ENCODE results near the gene ICOS. TPM values are rescaled to one million over a fixed set of nuclear protein-coding genes. Genes with fewer than 3 reads are reported as not detected.
A peak's percentile ranks its signal among the peaks of the same experiment; 100 is the strongest.

The ICOS gene
- total and polyA plus RNA-seq, 10 of the 15 experiments (the other 5 are each of a cell fraction or from before 2014, with no cell fraction given), result 0.47 to 36.0 (median 0.87) TPM

- Histone ChIP-seq H3K9me3 (replicated peaks; ENCODE audit: control insufficient read depth, insufficient read depth, low read length) (no peaks in the 10 kb centered on the region), H4K20me1 (ENCODE audit: control insufficient read depth, insufficient read depth) (no peaks in the 10 kb centered on the region), H3K9ac (ENCODE audit: control insufficient read depth, insufficient read depth, low read length) (no peak overlapping the region), H3K4me2 (ENCODE audit: control insufficient read depth, insufficient read depth) (no peak overlapping the region), H3K27ac (ENCODE audit: control insufficient read depth, insufficient read depth) (no peak overlapping the region), H3K4me3 (no peak overlapping the region), H3K36me3 (ENCODE audit: control insufficient read depth in 2 of 2, insufficient read depth in 2 of 2, low read length in 1 of 2) (no peaks in the 10 kb centered on the region), H3K27me3 (replicated peaks in 1 of 2; ENCODE audit: control insufficient read depth in 2 of 2, insufficient read depth in 2 of 2, low read length in 1 of 2) (no peaks in the 10 kb centered on the region), H3K4me1 (ENCODE audit: control insufficient read depth, insufficient read depth, low read length) (peaks cover 6% of the 10 kb centered on the region; the same call in 1 of the 2 replicates), H2AFZ (ENCODE audit: control insufficient read depth, low read depth, low read length) (no peak overlapping the region), H3K79me2 (ENCODE audit: control insufficient read depth, insufficient read depth, low read length) (no peaks in the 10 kb centered on the region)
- DNase-seq (ENCODE audit: low read depth, low spot score), result no peak
- ChIA-PET SMC1A (ENCODE audit: uncharacterized antibody, unreplicated experiment) (interaction anchor here (0.6 to 0.8 kb wide), 3 partner anchors 12 to 54 kb away, joined by 3 to 4 read pairs (median 3); no protein-coding TSS in a partner anchor), POLR2A (no interaction called here), RAD21 (ENCODE audit: unreplicated experiment) (interaction anchor here (1.0 kb wide), 1 partner anchor 34 kb away, joined by 4 read pairs; no protein-coding TSS in a partner anchor), CTCF (no interaction called here)
- in situ Hi-C loops (cut with MboI) (no loop called here), intact Hi-C loops (cut with micrococcal nuclease; ENCODE audit: unreplicated experiment) (no loop called here)
- BruUV-seq (replicated peaks), result no TSS peak
- FAIRE-seq, result no peak
- ATAC-seq, result peak; percentile 59
- 2% methylated on average over 8 of the region's 8 CpGs for WGBS (ENCODE audit: insufficient coverage, insufficient replicate concordance, low lambda C conversion rate, missing lambda C conversion rate)
- peak; percentile 75 for TF ChIP-seq PKNOX1 (IDR thresholded peaks at IDR 0.05)
- TF ChIP-seq NFYB (IDR thresholded peaks at IDR 0.05; ENCODE audit: insufficient read depth, low read depth, low read length), result no peak
- no peak for TF ChIP-seq RAD51 (IDR thresholded peaks at IDR 0.05)
- TF ChIP-seq TCF3 (IDR thresholded peaks at IDR 0.05; ENCODE audit: borderline replicate concordance, insufficient read depth, low read depth, low read length), result no peak
- TF ChIP-seq MTA2 (IDR thresholded peaks at IDR 0.05; ENCODE audit: low read depth), result no peak
- TF ChIP-seq CBFB (IDR thresholded peaks at IDR 0.05; ENCODE audit: low read depth), result no peak
- TF ChIP-seq ELK1 (IDR thresholded peaks at IDR 0.05; ENCODE audit: low read depth, low read length), result no peak
- 0 out of 4 replicates have a peak, but pooled peaks of 1 of the 2 experiments have one; percentile 15 for TF ChIP-seq BHLHE40 (IDR thresholded peaks at IDR 0.05; ENCODE audit: borderline replicate concordance in 1 of 2, low read depth in 2 of 2, low read length in 1 of 2)
- TF ChIP-seq SMC3 (IDR thresholded peaks at IDR 0.05; ENCODE audit: borderline replicate concordance, low read length), result no peak
- TF ChIP-seq MAX (IDR thresholded peaks at IDR 0.05; ENCODE audit: low read depth, low read length), result no peak
- TF ChIP-seq IKZF2 (IDR thresholded peaks at IDR 0.05), result peak in 1 of 2 experiments; percentile 15; a peak in 1 of 4 replicates
- TF ChIP-seq RELB (IDR thresholded peaks at IDR 0.05; ENCODE audit: low read depth), result no peak
- no peak for TF ChIP-seq SUZ12 (IDR thresholded peaks at IDR 0.05; ENCODE audit: unreplicated experiment)
- TF ChIP-seq SUPT20H (IDR thresholded peaks at IDR 0.05; ENCODE audit: borderline replicate concordance, control insufficient read depth, low read depth, low read length), result no peak
- TF ChIP-seq MYC (IDR thresholded peaks at IDR 0.05; ENCODE audit: insufficient read depth, insufficient read length, insufficient replicate concordance, low read length, severe bottlenecking), result no peak
- TF ChIP-seq EP300 (IDR thresholded peaks at IDR 0.05; ENCODE audit: borderline replicate concordance in 1 of 2, control insufficient read depth in 1 of 2, low read depth in 2 of 2, low read length in 2 of 2), result peak in 1 of 2 experiments; percentile 38; a peak in 1 of 4 replicates
- peak; percentile 84 for TF ChIP-seq MEF2B (IDR thresholded peaks at IDR 0.05; ENCODE audit: partially characterized antibody, poor library complexity, severe bottlenecking)
- no peak for TF ChIP-seq ZNF217 (IDR thresholded peaks at IDR 0.05)
- no peak for TF ChIP-seq NR2C1 (IDR thresholded peaks at IDR 0.05)
- no peak for TF ChIP-seq CREB1 (IDR thresholded peaks at IDR 0.05; ENCODE audit: low read depth)
These were observed 21.9 kb upstream of the ICOS start for GRCh38 chr2:203914546-203915182.

All from GM12878 (cell line).